Measurements from ENCODE around the gene KCNB1.

Gene KCNB1

GRCh38 chr20:49405062-49405683, 77.3 kb downstream of the KCNB1 start:
- H3K27ac ChIP-seq = no peak overlapping the region

GRCh38 chr20:49404461-49404860, 78.0 kb downstream of the KCNB1 start:
- TF ChIP-seq CTCF (IDR thresholded peaks at IDR 0.05) (no peak), ZFX (IDR thresholded peaks at IDR 0.05; ENCODE audit: borderline replicate concordance) (no peak)
- H3K27ac ChIP-seq = no peak overlapping the region

More at GRCh38 chr20:49405062-49405683, 77.3 kb downstream of the KCNB1 start:
- no peak for TF ChIP-seq ZFX (IDR thresholded peaks at IDR 0.05; ENCODE audit: borderline replicate concordance)
- TF ChIP-seq CTCF (IDR thresholded peaks at IDR 0.05) = no peak

- H3K27ac ChIP-seq = no peak overlapping the region
- TF ChIP-seq CTCF (IDR thresholded peaks at IDR 0.05) (no peak), ZFX (IDR thresholded peaks at IDR 0.05; ENCODE audit: borderline replicate concordance) (no peak)
Observed at GRCh38 chr20:49403911-49404310, 78.6 kb downstream of the KCNB1 start.

GRCh38 chr20:49403012-49403411, 79.5 kb downstream of the KCNB1 start:
- no peak for TF ChIP-seq ZFX (IDR thresholded peaks at IDR 0.05; ENCODE audit: borderline replicate concordance)
- TF ChIP-seq CTCF (IDR thresholded peaks at IDR 0.05) = no peak
- H3K27ac ChIP-seq = no peak overlapping the region

- no peak for TF ChIP-seq ZFX (IDR thresholded peaks at IDR 0.05; ENCODE audit: borderline replicate concordance)
- H3K27ac ChIP-seq = no peak overlapping the region
Observed at GRCh38 chr20:49400904-49401303, 81.6 kb downstream of the KCNB1 start.

GRCh38 chr20:49400410-49400809, 82.1 kb downstream of the KCNB1 start:
- no peak for TF ChIP-seq CTCF (IDR thresholded peaks at IDR 0.05)
- TF ChIP-seq ZFX (IDR thresholded peaks at IDR 0.05; ENCODE audit: borderline replicate concordance) = no peak
- no peak overlapping the region for H3K27ac ChIP-seq

GRCh38 chr20:49399329-49399728, 83.1 kb downstream of the KCNB1 start:
- TF ChIP-seq ZFX (IDR thresholded peaks at IDR 0.05; ENCODE audit: borderline replicate concordance) (no peak), CTCF (IDR thresholded peaks at IDR 0.05) (no peak)
- no peak overlapping the region for H3K27ac ChIP-seq

All from 22Rv1 (cell line).